DMS114 treated with DMSO at 0.1 percent for 48 hours (cell line): Measurements from ENCODE around the gene SLC25A22.

Source experiments
- DNase-seq: peaks from one replicate; lab custom pipeline; 2025; ENCODE audit not compliant: unreplicated experiment; lab: John Stamatoyannopoulos, UW

SLC25A22 gene

DNA sequence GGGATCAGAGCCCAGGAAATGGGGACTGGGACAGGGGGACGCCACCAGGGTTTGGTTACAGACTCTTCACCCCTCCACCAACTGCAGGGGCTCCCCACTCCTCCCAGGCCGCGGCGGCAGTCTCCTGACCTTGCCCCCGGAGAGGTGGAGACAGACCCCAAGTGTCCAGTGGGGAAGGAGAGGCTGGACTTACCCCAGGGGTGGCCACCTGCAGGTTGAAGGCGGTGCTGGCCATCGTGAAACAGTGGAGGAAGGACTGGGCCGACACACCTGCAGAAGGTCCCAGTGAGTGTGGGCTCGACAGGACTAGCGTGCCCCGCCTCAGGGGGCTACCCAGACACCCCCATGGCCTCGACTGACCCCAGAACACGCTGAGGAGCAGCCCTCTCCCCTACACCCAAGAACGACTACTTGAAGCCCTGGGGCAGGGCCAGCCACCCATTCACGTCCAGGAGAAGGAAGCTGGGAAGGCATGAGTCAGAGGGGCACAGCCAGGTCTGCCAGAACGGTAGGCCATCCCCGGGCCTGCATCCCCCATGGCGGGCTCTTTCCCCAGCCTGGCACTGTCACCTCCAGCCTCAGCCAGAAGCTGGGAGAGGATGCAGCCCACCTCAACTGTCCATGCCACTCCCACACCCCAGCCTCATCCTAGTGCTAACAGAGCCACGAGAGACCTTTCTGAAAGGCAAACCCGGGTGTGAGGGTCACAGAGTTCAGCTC, 23.0 kb downstream of the SLC25A22 start:
- no peak for DNase-seq

DNA sequence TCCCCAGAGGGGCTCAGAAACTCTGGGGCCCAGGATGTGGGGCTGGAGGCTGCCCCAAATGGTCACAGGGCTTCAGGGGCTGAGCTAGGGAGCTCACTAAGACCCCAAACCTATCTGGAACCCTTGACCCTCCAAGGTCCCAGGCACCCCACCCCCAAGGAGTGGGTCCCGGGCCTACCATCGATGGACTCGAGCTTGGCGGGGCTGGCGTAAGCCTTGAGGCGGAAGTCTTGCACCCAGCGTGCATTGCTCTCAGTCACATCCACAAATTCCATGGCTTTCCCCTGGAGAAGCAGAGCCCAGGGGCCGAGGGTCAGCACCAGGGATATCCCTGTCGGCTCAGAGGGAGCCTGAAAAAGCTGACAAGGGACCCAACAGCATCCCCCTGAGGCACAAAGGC, 24.3 kb downstream of the SLC25A22 start:
- no peak for DNase-seq

DNA sequence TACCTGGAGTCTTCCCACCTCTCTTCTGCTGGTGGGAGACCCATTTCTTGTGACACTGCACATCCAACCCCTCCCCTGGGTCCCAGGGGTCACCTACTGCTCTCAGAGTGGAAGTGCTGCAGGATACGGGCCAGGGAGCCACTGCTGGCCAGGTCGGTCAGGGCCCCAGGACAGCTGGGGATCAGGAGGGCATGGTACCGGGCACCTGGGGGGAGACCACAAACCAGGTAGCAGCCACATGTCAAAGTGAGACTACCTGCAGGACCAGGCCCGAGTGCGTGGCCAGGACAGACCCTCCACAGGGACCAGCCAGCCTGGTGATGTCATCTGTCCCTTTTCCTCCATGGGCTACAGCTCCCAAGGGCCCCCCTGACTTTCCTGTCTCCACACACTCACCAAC, 24.7 kb downstream of the SLC25A22 start:
- DNase-seq, result no peak

- no peak for DNase-seq
Observed at GRCh38 chr11:772429-773390, 25.4 kb downstream of the SLC25A22 start.

DNA sequence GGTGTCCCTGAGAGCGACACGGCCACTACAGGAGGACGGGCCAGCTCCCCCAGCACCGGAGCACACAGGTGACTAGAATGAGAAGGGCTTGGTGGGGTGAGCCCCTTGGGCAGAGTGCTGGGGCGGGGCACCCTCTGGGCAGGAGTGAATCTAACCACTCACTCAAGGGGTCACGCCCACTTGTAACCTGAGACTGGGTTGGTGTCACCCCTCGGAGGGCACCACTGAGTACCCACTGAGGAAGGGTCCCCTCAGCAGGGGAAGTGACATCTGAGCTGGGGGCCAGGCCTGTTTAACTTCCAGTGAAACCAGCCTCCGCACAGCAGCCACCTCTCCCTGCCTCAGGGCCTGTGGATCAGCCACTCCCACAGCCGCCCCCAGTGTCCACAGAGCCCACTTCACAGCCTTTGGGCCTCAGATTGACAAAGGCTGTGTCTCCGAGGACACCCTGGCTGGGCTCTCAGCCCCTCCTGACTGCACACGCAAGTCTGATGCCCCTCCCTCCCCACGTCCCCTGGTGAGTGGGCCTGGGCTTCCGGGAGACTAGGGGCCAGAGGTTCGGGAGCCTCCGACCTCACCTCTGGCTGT, 26.4 kb downstream of the SLC25A22 start:
- DNase-seq, result no peak

DNA sequence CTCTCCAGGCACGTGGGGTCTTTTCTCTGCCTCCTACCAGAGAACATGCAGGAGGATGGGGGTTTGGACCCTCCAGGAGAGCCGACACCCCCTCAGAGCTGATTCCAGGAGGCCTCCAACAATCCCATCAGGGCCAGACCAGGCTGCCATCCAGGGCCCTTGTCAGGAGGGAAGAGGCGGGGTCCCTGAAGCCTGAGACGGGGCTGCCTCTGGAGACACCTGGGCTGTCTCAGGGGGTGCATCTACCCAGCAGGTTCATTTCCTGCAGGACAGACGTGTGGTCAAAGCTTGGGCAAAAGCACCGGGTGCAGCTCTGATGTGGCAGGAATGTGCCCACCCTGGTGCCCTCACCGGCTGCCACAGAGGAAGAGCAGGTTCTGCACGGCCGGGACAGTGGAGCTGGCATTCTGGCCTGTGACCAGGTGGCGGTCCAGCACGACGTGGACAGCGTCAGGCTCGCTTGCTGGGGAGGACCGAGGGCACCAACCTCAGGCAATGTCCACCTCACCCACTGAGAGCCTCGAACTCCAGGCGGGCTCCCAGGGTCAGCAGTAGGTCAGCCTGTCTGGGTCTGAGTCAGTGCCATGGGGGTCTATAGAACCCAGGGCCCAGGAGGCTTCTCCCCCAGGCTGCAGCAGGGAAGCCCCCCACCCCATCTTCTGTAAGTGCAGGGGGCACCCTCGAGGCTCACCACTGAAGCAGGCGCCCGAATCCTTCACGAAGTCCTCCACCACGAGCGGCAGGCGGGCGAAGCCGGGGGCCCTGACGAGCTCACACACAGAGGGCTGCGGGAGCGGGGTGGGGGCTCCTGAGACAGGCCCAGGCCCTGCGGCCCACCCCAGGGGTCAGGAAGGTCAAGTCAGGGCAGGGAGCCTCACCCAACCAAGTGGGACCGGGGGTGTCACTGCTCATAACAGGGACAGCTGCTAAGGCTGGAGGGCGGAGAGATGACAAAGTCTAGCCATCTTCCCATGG, 27.2 kb downstream of the SLC25A22 start:
- no peak for DNase-seq

DNA sequence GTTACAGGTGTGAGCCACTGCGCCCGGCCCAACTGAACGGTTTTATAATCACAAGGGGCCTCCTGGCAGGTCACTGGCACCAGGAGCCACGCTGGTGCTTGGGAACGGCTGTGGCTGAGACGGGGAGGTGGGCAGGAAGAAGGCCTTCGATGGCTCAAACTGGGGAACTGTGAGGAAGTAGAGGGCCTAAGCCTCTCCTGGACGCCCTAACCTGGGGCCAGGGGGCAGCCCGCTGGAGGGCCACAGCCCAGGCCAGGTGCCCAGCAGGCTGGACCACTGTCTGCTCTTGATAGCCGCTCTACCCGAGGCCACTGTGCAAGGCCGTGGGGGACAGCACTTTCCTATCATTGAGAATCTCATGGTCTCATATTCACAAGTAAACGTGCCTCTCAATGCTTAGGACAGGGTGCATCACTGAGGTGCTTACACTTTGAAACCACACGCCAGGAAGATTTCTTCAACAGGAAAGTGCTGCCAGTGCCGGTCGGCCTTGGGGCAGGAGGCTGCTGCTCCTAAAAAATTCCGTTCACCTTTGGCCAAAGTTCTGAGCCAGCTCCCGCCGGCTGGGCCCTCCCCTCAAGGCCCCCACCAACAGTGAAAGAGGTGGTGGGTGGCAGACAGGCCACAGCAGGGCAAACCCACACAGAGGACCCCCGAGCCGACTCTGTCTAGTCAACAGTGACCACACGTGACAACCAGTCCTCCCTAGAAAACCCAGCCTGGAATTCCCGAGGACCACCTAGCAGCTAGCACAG, 28.0 kb downstream of the SLC25A22 start:
- no peak for DNase-seq

DNA sequence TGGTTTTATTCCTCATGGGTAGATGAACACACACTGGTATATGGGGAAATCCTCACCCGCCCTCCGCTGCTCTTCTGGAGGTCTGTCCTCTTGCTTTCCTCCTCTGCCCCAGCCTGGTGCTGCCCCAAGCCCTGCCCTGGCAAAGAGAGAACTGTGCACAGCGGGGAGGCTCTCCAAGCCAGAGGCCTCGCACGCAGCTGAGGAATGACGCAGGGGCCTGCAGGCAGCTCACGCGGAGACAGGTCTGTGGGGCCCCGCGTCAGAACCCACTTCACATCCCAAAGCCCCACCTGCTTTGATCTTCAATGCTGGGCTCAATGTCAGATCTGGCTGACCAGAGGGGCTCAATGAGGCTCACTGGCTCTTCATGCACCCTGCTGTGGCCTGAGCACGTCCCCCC, 30.8 kb downstream of the SLC25A22 start:
- no peak for DNase-seq

- no peak for DNase-seq
Observed at GRCh38 chr11:766936-767210, 31.2 kb downstream of the SLC25A22 start.

DNA sequence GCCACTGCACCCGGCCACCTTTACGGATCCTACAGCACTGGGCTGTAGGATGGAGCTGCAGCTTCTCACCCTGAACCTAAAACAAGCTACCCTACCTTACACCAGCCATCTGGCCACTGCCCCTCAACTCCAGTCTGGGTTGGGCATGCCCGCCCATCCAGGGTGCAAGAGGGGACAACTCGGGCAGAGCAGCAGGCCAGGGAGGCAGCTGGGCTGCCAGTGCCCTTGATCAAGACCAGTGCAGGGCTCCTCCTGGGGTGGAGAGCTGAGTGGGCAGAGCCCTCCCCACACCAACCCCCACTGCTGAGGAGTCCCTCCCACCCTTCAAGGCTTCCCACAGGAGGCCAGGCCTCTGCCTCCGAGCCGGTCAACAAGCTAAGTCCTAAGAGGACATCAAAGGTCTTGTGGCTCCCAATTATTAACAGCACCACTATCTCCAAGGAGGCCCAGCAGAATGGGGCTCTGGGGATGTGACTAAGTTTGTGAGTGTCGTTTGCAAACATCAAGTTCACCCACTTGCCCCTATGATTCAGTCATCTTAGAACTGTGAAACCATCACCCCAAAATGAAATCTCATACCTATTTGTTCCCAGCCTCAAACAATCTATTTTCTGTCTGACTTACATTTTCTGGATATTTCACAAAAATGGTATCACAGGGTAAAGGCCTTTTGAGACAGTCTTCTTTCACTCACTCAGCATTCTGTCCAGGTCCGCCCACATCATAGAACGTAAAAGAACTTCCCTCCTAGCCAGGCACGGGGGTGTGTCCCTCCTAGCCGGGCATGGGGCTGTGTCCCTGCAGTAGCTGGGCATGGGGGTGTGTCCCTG, 31.8 kb downstream of the SLC25A22 start:
- DNase-seq, result no peak

DNA sequence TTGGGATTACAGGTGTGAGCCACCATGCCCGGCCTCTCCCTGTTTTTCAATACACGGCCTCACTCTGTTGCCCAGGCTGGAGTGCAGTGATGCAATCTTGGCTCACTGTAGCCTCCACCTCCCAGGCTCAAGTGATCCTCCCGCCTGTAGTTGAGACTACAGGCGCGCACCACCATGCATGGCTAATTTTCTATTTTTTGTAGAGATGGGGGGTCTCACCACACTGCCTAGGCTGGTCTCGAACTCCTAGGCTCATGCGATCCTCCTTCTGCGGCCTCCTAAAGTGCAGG, 32.3 kb downstream of the SLC25A22 start:
- DNase-seq, result no peak

- DNase-seq, result no peak
Observed at GRCh38 chr11:765025-765801, 32.9 kb downstream of the SLC25A22 start.

DNA sequence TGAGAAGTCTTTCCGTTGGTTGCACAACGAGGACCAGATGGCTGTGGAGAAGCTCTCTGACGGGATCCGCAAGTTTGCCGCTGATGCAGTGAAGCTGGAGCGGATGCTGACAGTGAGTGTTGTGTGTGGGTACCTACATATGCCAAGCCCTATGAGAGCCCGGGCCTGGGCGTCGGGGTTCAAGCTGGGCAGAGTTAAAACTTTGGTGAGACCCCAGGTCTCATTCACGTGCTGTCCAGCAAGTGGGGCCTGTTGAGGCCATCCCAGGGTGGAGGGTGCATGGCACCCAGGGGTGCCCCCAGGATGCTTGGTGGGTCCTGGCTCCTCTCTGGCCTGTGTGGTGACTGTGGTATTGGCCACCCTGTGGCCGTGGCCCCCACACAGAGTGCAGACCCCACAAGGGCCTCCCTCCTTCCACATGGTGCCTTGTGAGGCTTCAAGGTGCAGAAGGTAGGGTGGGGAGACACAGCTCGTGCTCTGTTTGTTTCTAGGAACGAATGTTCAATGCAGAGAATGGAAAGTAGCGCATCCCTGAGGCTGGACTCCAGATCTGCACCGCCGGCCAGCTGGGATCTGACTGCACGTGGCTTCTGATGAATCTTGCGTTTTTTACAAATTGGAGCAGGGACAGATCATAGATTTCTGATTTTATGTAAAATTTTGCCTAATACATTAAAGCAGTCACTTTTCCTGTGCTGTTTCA, 33.6 kb downstream of the SLC25A22 start:
- DNase-seq, result no peak

DNA sequence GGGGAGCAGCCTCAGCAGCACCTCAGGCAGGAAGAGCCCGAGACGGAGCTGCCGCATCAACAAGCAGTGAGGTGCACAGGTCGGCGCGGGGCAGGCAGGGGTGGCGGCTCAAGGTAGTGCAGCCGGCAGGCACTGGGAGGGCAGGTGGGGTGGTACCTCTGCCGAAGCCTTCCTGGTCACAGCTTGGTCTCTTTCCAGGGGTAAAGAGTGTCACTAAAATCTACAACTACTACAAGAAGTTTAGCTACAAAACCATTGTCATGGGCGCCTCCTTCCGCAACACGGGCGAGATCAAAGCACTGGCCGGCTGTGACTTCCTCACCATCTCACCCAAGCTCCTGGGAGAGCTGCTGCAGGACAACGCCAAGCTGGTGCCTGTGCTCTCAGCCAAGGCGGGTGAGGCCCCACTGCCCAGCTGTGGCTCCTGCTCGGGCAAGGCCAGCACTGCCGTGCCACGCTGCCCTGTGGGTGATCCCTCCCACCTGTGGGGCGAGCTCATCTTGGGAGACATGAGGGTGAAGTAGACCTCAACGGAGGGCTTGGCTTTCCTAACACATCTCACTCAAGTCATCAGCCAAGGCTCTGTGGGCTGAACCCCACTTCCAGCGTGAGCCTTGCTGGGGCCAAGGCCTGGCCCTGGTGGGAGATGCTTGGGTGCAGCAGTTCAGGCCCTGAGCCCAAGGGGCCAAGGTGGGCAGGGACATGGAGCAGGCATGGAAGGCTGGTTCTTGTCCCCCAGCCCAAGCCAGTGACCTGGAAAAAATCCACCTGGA, 34.3 kb downstream of the SLC25A22 start:
- no peak for DNase-seq

DNA sequence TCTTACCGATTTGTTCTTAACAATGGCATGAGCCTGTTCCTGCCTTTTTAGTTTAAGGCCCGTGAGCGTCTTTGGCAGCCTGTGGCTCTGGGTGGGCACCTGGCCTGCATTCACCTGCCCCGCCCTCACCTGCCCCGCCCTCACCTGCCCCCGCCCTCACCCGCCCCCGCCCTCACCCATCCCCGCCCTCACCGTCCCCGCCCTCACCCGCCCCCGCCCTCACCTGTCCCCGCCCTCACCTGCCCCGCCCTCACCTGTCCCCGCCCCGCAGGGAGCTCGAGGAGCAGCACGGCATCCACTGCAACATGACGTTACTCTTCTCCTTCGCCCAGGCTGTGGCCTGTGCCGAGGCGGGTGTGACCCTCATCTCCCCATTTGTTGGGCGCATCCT, 35.0 kb downstream of the SLC25A22 start:
- DNase-seq, result no peak

DNA sequence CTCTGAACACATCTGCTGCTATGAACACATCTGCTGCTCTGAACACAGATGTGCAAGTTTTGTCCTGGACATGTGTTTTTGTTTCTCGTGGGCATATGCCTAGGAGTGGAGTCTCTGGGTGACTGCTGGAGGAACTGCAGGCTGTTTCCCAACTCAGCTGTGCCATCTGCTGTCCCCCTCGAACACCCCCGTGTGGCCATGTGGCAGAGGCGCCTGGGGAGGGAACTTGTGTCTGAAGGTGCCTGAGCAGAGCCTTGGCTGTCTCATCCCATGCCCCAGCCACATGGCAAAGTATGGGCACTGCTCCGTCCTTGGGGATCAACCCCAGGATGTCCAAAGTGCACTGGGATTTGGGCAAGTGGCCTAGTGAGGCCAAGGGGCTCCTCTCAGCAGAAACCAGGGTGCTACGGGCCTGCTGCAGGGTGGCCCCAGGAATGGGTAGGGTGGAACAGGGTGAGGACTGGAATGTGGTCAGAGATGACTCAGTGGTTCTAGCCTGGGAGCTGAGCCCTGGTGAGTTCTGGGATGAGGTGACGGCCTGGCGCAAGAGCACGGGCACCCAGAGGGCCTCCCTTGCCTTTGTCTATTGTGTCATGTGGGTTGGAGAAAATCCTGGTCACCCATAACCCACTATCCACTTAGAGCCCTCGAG, 35.5 kb downstream of the SLC25A22 start:
- peak; percentile 20 for DNase-seq

DNA sequence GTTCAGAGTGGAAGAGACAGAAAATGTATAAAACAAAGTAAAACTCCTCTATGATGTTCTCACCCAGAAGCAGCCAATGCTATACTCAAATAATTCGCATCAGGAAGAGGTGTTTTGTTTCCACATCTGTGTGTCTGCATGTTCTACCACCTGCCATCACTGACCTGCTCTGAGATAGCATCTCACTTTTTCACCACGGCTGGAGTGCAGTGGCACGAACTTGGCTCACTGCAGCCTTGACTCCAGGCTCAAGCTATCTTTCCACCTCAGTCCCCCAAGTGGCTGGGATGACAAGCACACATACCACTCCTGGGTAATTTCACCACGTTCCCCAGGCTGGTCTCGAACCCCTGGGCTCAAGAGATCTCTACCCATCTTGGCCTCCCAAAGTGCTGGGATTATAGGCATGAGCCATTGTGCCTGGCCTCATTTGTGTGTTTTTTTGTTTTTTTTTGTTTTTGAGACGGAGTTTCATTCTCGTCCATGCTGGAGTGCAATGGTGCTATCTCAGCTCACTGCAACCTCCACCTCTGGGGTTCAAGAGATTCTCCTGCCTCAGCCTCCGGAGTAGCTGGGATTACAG, 36.5 kb downstream of the SLC25A22 start:
- DNase-seq, result no peak
